SK-N-SH treated with all-trans-retinoic acid at 6 μM for 48 hours (cell line): ENCODE measurements around the gene DOLPP1.

Experiments used
- ATAC-seq: fragments of 200-7000 bp; cut with Tn5 transposase; 3 replicates; pipeline ENCODE4 v1.9.1; 2020; ENCODE audit warnings: mild to moderate bottlenecking, moderate library complexity
- ARNTL ChIP-seq: fragments of 450-650 bp; formaldehyde crosslinking; IDR thresholded peaks from 2 replicates; pipeline ENCODE4 v1.5.0; 2020; ENCODE audit warnings: low read depth, mild to moderate bottlenecking, moderate library complexity, borderline replicate concordance
- BACH2 ChIP-seq: fragments of 250-450 bp; sonication (Bioruptor Pico); IDR thresholded peaks from 2 replicates; pipeline ENCODE4 v1.9.0; 2021; ENCODE audit warnings: mild to moderate bottlenecking, borderline replicate concordance
- CSDC2 ChIP-seq: fragments of 250-450 bp; sonication (Bioruptor Pico); IDR thresholded peaks from 2 replicates; pipeline ENCODE4 v1.5.0; 2020; ENCODE audit warnings: mild to moderate bottlenecking, moderate library complexity
- ESRRG ChIP-seq: fragments of 250-450 bp; sonication (Bioruptor Pico); IDR thresholded peaks from 2 replicates; pipeline ENCODE4 v1.6.1; 2021; ENCODE audit warnings: mild to moderate bottlenecking
- ISL1 ChIP-seq: fragments of 250-450 bp; sonication (Bioruptor Pico); IDR thresholded peaks from 2 replicates; pipeline ENCODE4 v2.1.2; 2022; ENCODE audit warnings: mild to moderate bottlenecking, moderate library complexity
- OSR1 ChIP-seq: fragments of 250-450 bp; sonication (Bioruptor Pico); IDR thresholded peaks from 2 replicates; pipeline ENCODE4 v1.8.0; 2022; ENCODE audit warnings: moderate library complexity, mild to moderate bottlenecking, inconsistent platforms
- TOX ChIP-seq: fragments of 250-450 bp; sonication (Bioruptor Pico); IDR thresholded peaks from 2 replicates; pipeline ENCODE4 v1.8.0; 2021; ENCODE audit warnings: mild to moderate bottlenecking, moderate library complexity, borderline replicate concordance
- ZC3H10 ChIP-seq: fragments of 250-450 bp; sonication (Bioruptor Pico); IDR thresholded peaks from 2 replicates; pipeline ENCODE4 v1.5.1; 2021; ENCODE audit warnings: mild to moderate bottlenecking, moderate library complexity
- TF ChIP-seq, protein P1 (sequence below): fragments of 250-450 bp; sonication (Bioruptor Pico); IDR thresholded peaks from 2 replicates; pipeline ENCODE4 v1.5.1; 2021; ENCODE audit warnings: mild to moderate bottlenecking, moderate library complexity
- TF ChIP-seq, protein P2 (sequence below): fragments of 250-450 bp; sonication (Bioruptor Pico); IDR thresholded peaks from 2 replicates; pipeline ENCODE4 v1.5.1; 2020; ENCODE audit warnings: low read depth, mild to moderate bottlenecking, moderate library complexity
- TF ChIP-seq, protein P3 (sequence below): fragments of 250-450 bp; sonication (Bioruptor Pico); IDR thresholded peaks from 2 replicates; pipeline ENCODE4 v1.8.0; 2021; ENCODE audit warnings: low read depth, mild to moderate bottlenecking, moderate library complexity, borderline replicate concordance
- TF ChIP-seq, protein P4 (sequence below): fragments of 250-450 bp; sonication (Bioruptor Pico); IDR thresholded peaks from 2 replicates; pipeline ENCODE4 v1.8.0; 2020; ENCODE audit warnings: mild to moderate bottlenecking, moderate library complexity, borderline replicate concordance

DOLPP1 gene

DNA sequence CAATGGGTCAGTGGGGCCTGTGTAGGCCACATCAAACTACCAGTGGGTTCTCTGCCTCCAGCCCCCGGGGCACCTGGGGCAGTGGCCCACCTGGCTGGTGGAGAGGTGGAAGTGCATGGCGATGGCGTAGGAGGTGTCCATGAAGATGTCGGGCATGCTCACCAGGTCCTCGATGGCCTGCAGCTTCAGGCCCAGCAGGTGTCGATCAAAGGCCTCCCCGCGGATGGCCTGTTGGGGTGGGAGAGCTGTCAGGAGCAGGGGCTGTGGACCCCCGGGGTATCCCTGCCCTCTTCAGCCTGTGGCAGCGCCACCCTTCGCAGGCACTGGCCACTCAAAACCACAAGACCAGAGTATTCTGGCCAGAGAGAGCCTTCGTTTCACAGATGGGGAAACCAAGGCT lies 15.0 kb downstream of the DOLPP1 start:
- TF ChIP-seq BACH2 (CRISPR knock-in tag) = no peak
- TF ChIP-seq, protein P1, sequence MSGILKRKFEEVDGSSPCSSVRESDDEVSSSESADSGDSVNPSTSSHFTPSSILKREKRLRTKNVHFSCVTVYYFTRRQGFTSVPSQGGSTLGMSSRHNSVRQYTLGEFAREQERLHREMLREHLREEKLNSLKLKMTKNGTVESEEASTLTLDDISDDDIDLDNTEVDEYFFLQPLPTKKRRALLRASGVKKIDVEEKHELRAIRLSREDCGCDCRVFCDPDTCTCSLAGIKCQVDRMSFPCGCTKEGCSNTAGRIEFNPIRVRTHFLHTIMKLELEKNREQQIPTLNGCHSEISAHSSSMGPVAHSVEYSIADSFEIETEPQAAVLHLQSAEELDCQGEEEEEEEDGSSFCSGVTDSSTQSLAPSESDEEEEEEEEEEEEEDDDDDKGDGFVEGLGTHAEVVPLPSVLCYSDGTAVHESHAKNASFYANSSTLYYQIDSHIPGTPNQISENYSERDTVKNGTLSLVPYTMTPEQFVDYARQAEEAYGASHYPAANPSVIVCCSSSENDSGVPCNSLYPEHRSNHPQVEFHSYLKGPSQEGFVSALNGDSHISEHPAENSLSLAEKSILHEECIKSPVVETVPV (CRISPR knock-in tag) = no peak
- no peak for TF ChIP-seq ESRRG
- TF ChIP-seq, protein P2, sequence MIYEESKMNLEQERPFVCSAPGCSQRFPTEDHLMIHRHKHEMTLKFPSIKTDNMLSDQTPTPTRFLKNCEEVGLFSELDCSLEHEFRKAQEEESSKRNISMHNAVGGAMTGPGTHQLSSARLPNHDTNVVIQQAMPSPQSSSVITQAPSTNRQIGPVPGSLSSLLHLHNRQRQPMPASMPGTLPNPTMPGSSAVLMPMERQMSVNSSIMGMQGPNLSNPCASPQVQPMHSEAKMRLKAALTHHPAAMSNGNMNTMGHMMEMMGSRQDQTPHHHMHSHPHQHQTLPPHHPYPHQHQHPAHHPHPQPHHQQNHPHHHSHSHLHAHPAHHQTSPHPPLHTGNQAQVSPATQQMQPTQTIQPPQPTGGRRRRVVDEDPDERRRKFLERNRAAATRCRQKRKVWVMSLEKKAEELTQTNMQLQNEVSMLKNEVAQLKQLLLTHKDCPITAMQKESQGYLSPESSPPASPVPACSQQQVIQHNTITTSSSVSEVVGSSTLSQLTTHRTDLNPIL (CRISPR knock-in tag) = no peak
- no peak for ATAC-seq

DNA sequence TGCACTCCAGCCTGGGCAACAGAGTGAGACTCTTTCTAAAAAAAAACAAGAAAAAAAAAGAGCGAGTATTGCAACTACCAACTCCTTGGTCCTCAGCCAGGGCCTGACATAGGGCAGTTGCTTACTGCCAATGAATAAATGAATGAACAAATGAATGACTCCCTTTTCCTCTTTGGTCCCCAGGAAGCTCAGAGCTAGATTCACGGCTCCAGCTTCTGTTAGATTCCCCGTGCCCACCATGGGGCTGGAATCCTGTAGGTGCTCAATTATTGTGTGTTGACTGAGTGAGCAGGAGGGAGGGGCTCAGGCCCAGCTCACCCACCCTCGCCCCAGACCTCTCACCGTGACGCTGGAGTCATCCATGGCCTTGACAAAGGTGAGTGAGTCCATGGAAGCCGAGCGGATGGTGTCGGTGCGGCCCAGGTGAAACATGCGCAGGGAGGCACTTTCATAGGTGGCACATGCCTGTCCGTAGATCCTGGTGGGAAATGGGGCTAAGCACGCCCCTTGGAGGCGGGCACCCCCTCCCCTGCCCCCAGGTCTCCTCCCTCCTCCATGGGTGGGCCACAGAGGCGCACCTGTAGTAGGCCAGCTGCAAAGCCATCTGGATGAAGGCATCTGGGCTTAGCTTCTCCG lies 16.9 kb downstream of the DOLPP1 start:
- TF ChIP-seq, protein P3, sequence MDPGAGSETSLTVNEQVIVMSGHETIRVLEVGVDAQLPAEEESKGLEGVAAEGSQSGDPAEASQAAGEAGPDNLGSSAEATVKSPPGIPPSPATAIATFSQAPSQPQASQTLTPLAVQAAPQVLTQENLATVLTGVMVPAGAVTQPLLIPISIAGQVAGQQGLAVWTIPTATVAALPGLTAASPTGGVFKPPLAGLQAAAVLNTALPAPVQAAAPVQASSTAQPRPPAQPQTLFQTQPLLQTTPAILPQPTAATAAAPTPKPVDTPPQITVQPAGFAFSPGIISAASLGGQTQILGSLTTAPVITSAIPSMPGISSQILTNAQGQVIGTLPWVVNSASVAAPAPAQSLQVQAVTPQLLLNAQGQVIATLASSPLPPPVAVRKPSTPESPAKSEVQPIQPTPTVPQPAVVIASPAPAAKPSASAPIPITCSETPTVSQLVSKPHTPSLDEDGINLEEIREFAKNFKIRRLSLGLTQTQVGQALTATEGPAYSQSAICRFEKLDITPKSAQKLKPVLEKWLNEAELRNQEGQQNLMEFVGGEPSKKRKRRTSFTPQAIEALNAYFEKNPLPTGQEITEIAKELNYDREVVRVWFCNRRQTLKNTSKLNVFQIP = no peak
- TF ChIP-seq, protein P1 (CRISPR knock-in tag) = no peak
- no peak for ATAC-seq

DNA sequence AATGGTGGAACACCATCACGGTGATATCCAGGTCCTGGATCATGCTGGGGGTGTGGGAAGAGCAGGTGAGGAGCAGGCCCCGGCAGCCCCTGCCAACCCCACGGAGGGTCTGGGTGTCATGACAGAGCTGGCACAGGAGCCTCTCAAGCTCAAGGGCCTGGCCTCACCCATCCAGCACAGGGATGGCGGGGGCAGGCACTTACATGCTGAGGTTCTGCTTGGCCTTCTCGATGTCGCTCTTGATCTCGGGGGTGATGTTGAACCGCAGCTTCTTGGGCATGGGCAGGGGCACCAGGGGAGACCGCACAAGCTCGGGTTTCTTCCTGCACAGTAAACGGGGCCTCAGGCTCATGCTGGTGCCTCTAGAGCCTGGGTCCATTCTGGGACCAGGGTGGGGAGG lies 17.4 kb downstream of the DOLPP1 start:
- TF ChIP-seq ARNTL (CRISPR knock-in tag) = no peak
- TF ChIP-seq OSR1 (CRISPR knock-in tag) = no peak
- no peak for TF ChIP-seq ESRRG
- TF ChIP-seq ZC3H10 (CRISPR knock-in tag) = no peak
- TF ChIP-seq, protein P3 = no peak
- no peak for TF ChIP-seq ISL1 (CRISPR knock-in tag)
- TF ChIP-seq, protein P1 (CRISPR knock-in tag) = no peak
- TF ChIP-seq, protein P2 (CRISPR knock-in tag) = no peak
- TF ChIP-seq TOX (CRISPR knock-in tag) = no peak
- TF ChIP-seq, protein P4, sequence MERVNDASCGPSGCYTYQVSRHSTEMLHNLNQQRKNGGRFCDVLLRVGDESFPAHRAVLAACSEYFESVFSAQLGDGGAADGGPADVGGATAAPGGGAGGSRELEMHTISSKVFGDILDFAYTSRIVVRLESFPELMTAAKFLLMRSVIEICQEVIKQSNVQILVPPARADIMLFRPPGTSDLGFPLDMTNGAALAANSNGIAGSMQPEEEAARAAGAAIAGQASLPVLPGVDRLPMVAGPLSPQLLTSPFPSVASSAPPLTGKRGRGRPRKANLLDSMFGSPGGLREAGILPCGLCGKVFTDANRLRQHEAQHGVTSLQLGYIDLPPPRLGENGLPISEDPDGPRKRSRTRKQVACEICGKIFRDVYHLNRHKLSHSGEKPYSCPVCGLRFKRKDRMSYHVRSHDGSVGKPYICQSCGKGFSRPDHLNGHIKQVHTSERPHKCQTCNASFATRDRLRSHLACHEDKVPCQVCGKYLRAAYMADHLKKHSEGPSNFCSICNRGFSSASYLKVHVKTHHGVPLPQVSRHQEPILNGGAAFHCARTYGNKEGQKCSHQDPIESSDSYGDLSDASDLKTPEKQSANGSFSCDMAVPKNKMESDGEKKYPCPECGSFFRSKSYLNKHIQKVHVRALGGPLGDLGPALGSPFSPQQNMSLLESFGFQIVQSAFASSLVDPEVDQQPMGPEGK (CRISPR knock-in tag) = no peak
- TF ChIP-seq CSDC2 = no peak
- no peak for ATAC-seq
